Measurements from ENCODE around the gene WFDC5. TPM values are rescaled to one million over a fixed set of nuclear protein-coding genes. Genes with fewer than 3 reads are reported as not detected.

The WFDC5 gene
- total RNA-seq, 1 experiment from 2014 or later: not detected

DNA sequence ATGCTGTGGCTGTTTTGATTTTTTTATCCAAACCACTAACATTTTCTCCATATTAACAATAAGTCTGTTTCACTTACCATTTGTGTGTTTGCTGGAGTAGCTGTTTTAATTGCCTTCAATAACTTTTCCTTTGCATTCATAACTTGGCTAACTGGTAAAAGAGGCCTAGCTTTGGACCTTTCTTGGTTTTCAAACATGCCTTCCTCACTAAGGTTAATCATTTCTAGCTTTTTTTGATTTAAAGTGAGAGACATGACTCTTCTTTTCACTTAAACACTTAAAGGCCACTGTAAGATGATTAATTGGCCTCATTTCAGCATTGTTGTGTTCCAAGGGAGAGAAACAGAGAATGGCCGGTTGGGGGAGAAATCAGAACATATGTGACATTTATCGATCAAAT lies 6.4 kb upstream of the WFDC5 start:
- Histone ChIP-seq H3K79me2 (ENCODE audit: low read length) (no peaks in the 10 kb centered on the region), H3K27me3 (ENCODE audit: low read length) (0 out of 2 replicates have a peak, but pooled peaks cover 2% of the 10 kb centered on the region), H3K9me2 (replicated peaks; ENCODE audit: insufficient read depth, low read length) (no peaks in the 10 kb centered on the region), H3K4me3 (ENCODE audit: low read length) (no peak overlapping the region), H3K9me3 (ENCODE audit: low read length) (no peaks in the 10 kb centered on the region), H3K27ac (ENCODE audit: low read length) (no peak overlapping the region), H3K4me2 (ENCODE audit: low read depth, low read length, poor library complexity, severe bottlenecking) (no peak overlapping the region), H3K9ac (ENCODE audit: low read length) (no peak overlapping the region), H2AFZ (ENCODE audit: low read length) (no peak overlapping the region), H4K20me1 (ENCODE audit: insufficient read depth, low read depth, low read length) (no peaks in the 10 kb centered on the region), H3K36me3 (ENCODE audit: insufficient read depth, low read length) (no peaks in the 10 kb centered on the region), H3K4me1 (ENCODE audit: low read length) (no peaks in the 10 kb centered on the region)
- no peak for DNase-seq

DNA sequence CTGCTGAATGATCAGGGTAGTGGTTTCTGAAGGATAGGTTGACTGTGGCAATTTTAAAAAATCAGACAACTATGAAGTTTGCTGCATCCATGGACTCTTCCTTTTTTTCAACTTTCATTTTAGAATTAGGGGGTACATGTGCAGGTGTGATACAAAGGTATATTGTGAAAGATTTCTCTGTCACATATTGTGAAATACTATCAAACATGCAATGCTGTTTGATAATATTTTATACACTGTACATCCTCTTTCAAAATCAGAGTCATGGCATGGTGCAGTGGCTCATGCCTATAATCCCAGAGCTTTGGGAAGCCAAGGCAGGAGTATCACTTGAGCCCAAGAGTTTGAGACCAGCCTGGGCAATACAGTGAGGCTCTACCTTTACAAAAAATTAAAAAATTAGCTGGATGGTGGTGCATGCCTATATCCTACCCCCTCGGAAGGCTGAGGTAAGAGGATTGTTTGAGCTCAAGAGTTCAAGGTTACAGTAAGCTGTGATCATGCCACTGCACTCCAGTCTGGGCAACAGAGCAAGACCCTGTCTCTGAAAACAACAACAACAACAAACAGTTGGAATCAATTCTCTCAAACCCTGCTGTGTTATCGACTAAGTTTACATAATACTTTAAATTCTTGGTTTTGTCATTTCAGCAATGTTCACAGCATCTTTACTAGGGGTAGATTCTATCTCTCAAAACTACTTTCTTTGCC lies 4.7 kb upstream of the WFDC5 start:
- Histone ChIP-seq H4K20me1 (ENCODE audit: insufficient read depth, low read depth, low read length) (no peaks in the 10 kb centered on the region), H3K4me2 (ENCODE audit: low read depth, low read length, poor library complexity, severe bottlenecking) (no peak overlapping the region), H3K9me3 (ENCODE audit: low read length) (no peaks in the 10 kb centered on the region), H3K27ac (ENCODE audit: low read length) (no peak overlapping the region), H3K36me3 (ENCODE audit: insufficient read depth, low read length) (no peaks in the 10 kb centered on the region), H3K9me2 (replicated peaks; ENCODE audit: insufficient read depth, low read length) (no peaks in the 10 kb centered on the region), H3K4me3 (ENCODE audit: low read length) (no peak overlapping the region), H3K79me2 (ENCODE audit: low read length) (no peaks in the 10 kb centered on the region), H3K4me1 (ENCODE audit: low read length) (peaks cover 4% of the 10 kb centered on the region), H3K27me3 (ENCODE audit: low read length) (no peaks in the 10 kb centered on the region), H2AFZ (ENCODE audit: low read length) (no peak overlapping the region), H3K9ac (ENCODE audit: low read length) (no peak overlapping the region)
- no peak for DNase-seq

GRCh38 chr20:45118028-45118427 lies 3.1 kb upstream of the WFDC5 start:
- Histone ChIP-seq H3K36me3 (ENCODE audit: insufficient read depth, low read length) (no peaks in the 10 kb centered on the region), H3K9ac (ENCODE audit: low read length) (no peak overlapping the region), H3K4me2 (ENCODE audit: low read depth, low read length, poor library complexity, severe bottlenecking) (no peak overlapping the region), H3K79me2 (ENCODE audit: low read length) (no peaks in the 10 kb centered on the region), H3K9me2 (replicated peaks; ENCODE audit: insufficient read depth, low read length) (no peaks in the 10 kb centered on the region), H3K4me3 (ENCODE audit: low read length) (no peak overlapping the region), H4K20me1 (ENCODE audit: insufficient read depth, low read depth, low read length) (no peaks in the 10 kb centered on the region), H3K4me1 (ENCODE audit: low read length) (peaks cover 4% of the 10 kb centered on the region), H3K27ac (ENCODE audit: low read length) (no peak overlapping the region), H3K9me3 (ENCODE audit: low read length) (no peaks in the 10 kb centered on the region), H2AFZ (ENCODE audit: low read length) (no peak overlapping the region), H3K27me3 (ENCODE audit: low read length) (no peaks in the 10 kb centered on the region)
- DNase-seq: no peak

DNA sequence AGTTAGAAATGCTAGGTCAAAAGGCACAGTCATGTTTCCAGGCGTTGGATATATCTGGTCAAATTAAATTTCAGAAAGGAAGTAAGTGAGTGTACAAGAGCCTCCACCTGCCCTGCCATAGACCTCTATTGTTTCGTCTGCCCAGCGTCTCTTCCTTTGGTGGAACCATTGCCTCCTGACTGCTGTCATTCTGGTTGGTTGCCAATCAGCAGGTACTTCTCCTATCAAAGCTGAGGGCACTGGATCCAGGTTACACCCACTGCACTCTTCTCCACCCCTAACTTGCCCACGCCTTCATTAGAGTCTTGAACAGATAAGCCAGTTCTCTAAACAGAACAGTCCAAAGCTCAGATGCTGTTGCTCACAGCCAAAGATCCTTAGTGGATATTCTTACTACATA lies 2.6 kb upstream of the WFDC5 start:
- Histone ChIP-seq H2AFZ (ENCODE audit: low read length) (no peak overlapping the region), H3K79me2 (ENCODE audit: low read length) (no peaks in the 10 kb centered on the region), H4K20me1 (ENCODE audit: insufficient read depth, low read depth, low read length) (no peaks in the 10 kb centered on the region), H3K9ac (ENCODE audit: low read length) (no peak overlapping the region), H3K4me2 (ENCODE audit: low read depth, low read length, poor library complexity, severe bottlenecking) (no peak overlapping the region), H3K4me1 (ENCODE audit: low read length) (peaks cover 4% of the 10 kb centered on the region), H3K9me3 (ENCODE audit: low read length) (no peaks in the 10 kb centered on the region), H3K36me3 (ENCODE audit: insufficient read depth, low read length) (no peaks in the 10 kb centered on the region), H3K27me3 (ENCODE audit: low read length) (no peaks in the 10 kb centered on the region), H3K27ac (ENCODE audit: low read length) (no peak overlapping the region), H3K9me2 (replicated peaks; ENCODE audit: insufficient read depth, low read length) (no peaks in the 10 kb centered on the region), H3K4me3 (ENCODE audit: low read length) (no peak overlapping the region)
- peak; percentile 55 for DNase-seq

DNA sequence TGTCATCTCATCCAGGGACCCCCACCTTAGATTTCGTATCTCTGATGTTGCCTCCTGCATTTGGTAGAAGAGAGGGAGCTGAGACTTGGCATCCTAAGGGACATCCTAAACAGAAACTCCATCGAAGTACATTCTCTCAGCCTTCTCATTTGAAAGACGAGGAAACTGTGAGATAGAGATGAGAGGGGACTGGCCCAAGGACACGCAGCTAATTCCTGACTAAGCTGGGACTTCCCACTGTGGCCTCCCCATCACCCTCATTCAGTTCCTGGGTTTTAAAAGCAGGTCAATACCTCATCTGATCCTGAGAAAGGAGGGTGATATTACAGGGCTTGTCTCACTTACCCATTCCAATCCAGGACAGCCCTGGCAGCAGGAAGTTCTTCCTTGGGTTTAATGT lies 855 bp upstream of the WFDC5 start:
- Histone ChIP-seq H3K4me2 (ENCODE audit: low read depth, low read length, poor library complexity, severe bottlenecking) (no peak overlapping the region), H3K79me2 (ENCODE audit: low read length) (no peaks in the 10 kb centered on the region), H3K9me2 (replicated peaks; ENCODE audit: insufficient read depth, low read length) (no peaks in the 10 kb centered on the region), H4K20me1 (ENCODE audit: insufficient read depth, low read depth, low read length) (no peaks in the 10 kb centered on the region), H3K36me3 (ENCODE audit: insufficient read depth, low read length) (no peaks in the 10 kb centered on the region), H3K27me3 (ENCODE audit: low read length) (no peaks in the 10 kb centered on the region), H3K27ac (ENCODE audit: low read length) (no peak overlapping the region), H2AFZ (ENCODE audit: low read length) (no peak overlapping the region), H3K9me3 (ENCODE audit: low read length) (no peaks in the 10 kb centered on the region), H3K4me3 (ENCODE audit: low read length) (no peak overlapping the region), H3K4me1 (ENCODE audit: low read length) (peaks cover 4% of the 10 kb centered on the region), H3K9ac (ENCODE audit: low read length) (no peak overlapping the region)
- no peak for DNase-seq

DNA sequence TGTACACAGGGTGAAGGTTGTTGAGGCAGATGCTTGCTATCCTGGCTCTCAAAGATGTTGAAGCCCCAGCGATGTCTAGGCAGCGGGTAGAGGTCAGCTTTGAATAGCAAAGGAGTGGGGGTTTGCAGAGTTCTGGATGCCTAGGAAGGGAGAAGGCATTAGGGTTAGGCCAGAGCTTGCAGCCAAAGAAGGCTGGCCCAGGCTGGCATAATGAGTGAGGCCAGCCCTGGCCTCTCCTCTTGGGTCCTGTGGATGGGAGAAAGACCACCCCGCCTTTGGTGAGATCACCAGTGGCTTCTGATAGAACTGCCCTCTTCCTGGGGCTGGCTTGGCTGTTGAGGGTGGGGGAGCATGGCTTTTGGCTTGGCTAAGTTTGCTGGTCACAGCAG lies 406 bp upstream of the WFDC5 start:
- no peak overlapping the region for H2AFZ ChIP-seq (ENCODE audit: low read length)

GRCh38 chr20:45113865-45114264 lies 1.1 kb downstream of the WFDC5 start:
- Histone ChIP-seq H2AFZ (ENCODE audit: low read length) (no peak overlapping the region), H3K36me3 (ENCODE audit: insufficient read depth, low read length) (no peaks in the 10 kb centered on the region), H3K27me3 (ENCODE audit: low read length) (no peaks in the 10 kb centered on the region), H3K9me2 (replicated peaks; ENCODE audit: insufficient read depth, low read length) (no peaks in the 10 kb centered on the region), H4K20me1 (ENCODE audit: insufficient read depth, low read depth, low read length) (no peaks in the 10 kb centered on the region), H3K79me2 (ENCODE audit: low read length) (no peaks in the 10 kb centered on the region), H3K9me3 (ENCODE audit: low read length) (no peaks in the 10 kb centered on the region), H3K4me3 (ENCODE audit: low read length) (no peak overlapping the region), H3K27ac (ENCODE audit: low read length) (no peak overlapping the region), H3K4me1 (ENCODE audit: low read length) (peaks cover 4% of the 10 kb centered on the region), H3K4me2 (ENCODE audit: low read depth, low read length, poor library complexity, severe bottlenecking) (no peak overlapping the region), H3K9ac (ENCODE audit: low read length) (no peak overlapping the region)
- DNase-seq: no peak

More for the DNA sequence above, 406 bp upstream of the WFDC5 start:
- Histone ChIP-seq H3K4me2 (ENCODE audit: low read depth, low read length, poor library complexity, severe bottlenecking) (no peak overlapping the region), H3K9ac (ENCODE audit: low read length) (no peak overlapping the region), H3K4me1 (ENCODE audit: low read length) (peaks cover 4% of the 10 kb centered on the region), H4K20me1 (ENCODE audit: insufficient read depth, low read depth, low read length) (no peaks in the 10 kb centered on the region), H3K9me2 (replicated peaks; ENCODE audit: insufficient read depth, low read length) (no peaks in the 10 kb centered on the region), H3K79me2 (ENCODE audit: low read length) (no peaks in the 10 kb centered on the region), H3K9me3 (ENCODE audit: low read length) (no peaks in the 10 kb centered on the region), H3K4me3 (ENCODE audit: low read length) (no peak overlapping the region), H3K27ac (ENCODE audit: low read length) (no peak overlapping the region), H3K36me3 (ENCODE audit: insufficient read depth, low read length) (no peaks in the 10 kb centered on the region), H3K27me3 (ENCODE audit: low read length) (no peaks in the 10 kb centered on the region)
- no peak for DNase-seq

DNA sequence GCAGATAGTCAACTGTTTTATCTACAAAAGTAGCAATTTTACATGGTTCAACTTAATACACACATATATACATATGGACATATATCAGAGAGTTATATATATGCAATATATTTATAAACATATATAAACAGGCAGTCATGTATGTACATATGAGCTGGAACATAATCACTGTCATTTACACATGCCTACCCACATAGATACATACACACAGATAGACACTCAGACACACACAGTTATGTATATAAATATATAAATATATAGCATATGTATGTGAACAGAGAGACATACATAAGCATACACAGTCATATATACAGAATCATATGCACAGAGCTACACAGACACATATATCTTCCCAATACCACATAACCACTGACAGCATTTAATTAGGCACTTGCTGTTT lies 2.2 kb downstream of the WFDC5 start:
- DNase-seq: no peak
- H3K9me3 ChIP-seq (ENCODE audit: low read length): no peaks in the 10 kb centered on the region

More for the DNA sequence above, 2.2 kb downstream of the WFDC5 start:
- Histone ChIP-seq H4K20me1 (ENCODE audit: insufficient read depth, low read depth, low read length) (no peaks in the 10 kb centered on the region), H3K27ac (ENCODE audit: low read length) (no peak overlapping the region), H3K79me2 (ENCODE audit: low read length) (no peaks in the 10 kb centered on the region), H3K4me1 (ENCODE audit: low read length) (peaks cover 4% of the 10 kb centered on the region), H2AFZ (ENCODE audit: low read length) (no peak overlapping the region), H3K36me3 (ENCODE audit: insufficient read depth, low read length) (no peaks in the 10 kb centered on the region), H3K4me2 (ENCODE audit: low read depth, low read length, poor library complexity, severe bottlenecking) (no peak overlapping the region), H3K9ac (ENCODE audit: low read length) (no peak overlapping the region), H3K9me2 (replicated peaks; ENCODE audit: insufficient read depth, low read length) (no peaks in the 10 kb centered on the region), H3K27me3 (ENCODE audit: low read length) (no peaks in the 10 kb centered on the region), H3K4me3 (ENCODE audit: low read length) (no peak overlapping the region)
